Stimulated activated CD4-positive, alpha-beta T cell treated with anti-CD3 and anti-CD28 coated beads, Interleukin-1b, Interleukin-23, amount 100 ng/mL, for 1 hour (primary cell): ENCODE data around the gene FAM120B.
"Not testable (repeated sequence)": the region's sequence is repeated elsewhere in the genome, so short reads cannot be mapped to it uniquely, and the experiment has no call there.

Experiments used
- DNase-seq, 2 donors: peaks; one replicate each; pipeline ENCODE4 v3.0.0-alpha.2; 2020; ENCODE audit warnings: low read depth in 2 of 2

FAM120B gene

GRCh38 chr6:170298688-170299087 is 7.9 kb upstream of the FAM120B start:
- DNase-seq, result no peak

GRCh38 chr6:170301184-170301583 is 5.4 kb upstream of the FAM120B start:
- DNase-seq, result no peak

- DNase-seq, result no peak
Measured at GRCh38 chr6:170305805-170306323, 694 bp upstream of the FAM120B start.

GRCh38 chr6:170307080-170307545 is 555 bp downstream of the FAM120B start:
- no peak for DNase-seq

GRCh38 chr6:170308761-170309160 is 2.2 kb downstream of the FAM120B start:
- no peak for DNase-seq

- no peak for DNase-seq
Measured at GRCh38 chr6:170311696-170312095, 5.1 kb downstream of the FAM120B start.

GRCh38 chr6:170312876-170313275 is 6.3 kb downstream of the FAM120B start:
- DNase-seq, result no peak

- DNase-seq, result no peak
Measured at GRCh38 chr6:170313716-170314295, 7.2 kb downstream of the FAM120B start.

- no peak for DNase-seq
Measured at GRCh38 chr6:170314983-170315382, 8.4 kb downstream of the FAM120B start.

GRCh38 chr6:170316071-170316470 is 9.5 kb downstream of the FAM120B start:
- no peak for DNase-seq

GRCh38 chr6:170317076-170317475 is 10.5 kb downstream of the FAM120B start:
- no peak for DNase-seq

GRCh38 chr6:170317718-170318117 is 11.2 kb downstream of the FAM120B start:
- DNase-seq, result no peak

GRCh38 chr6:170329321-170329720 is 22.8 kb downstream of the FAM120B start:
- DNase-seq, result no peak

GRCh38 chr6:170335199-170335598 is 28.6 kb downstream of the FAM120B start:
- not testable (repeated sequence) for DNase-seq

GRCh38 chr6:170344631-170345576 is 38.3 kb downstream of the FAM120B start:
- no peak for DNase-seq

GRCh38 chr6:170345662-170346061 is 39.1 kb downstream of the FAM120B start:
- DNase-seq, result no peak

- no peak for DNase-seq
Measured at GRCh38 chr6:170346649-170347048, 40.1 kb downstream of the FAM120B start.

- no peak for DNase-seq
Measured at GRCh38 chr6:170347091-170347490, 40.5 kb downstream of the FAM120B start.

- DNase-seq, result no peak
Measured at GRCh38 chr6:170347975-170348374, 41.4 kb downstream of the FAM120B start.

GRCh38 chr6:170351456-170351855 is 44.9 kb downstream of the FAM120B start:
- not testable (repeated sequence) for DNase-seq

- DNase-seq, result not testable (repeated sequence)
Measured at GRCh38 chr6:170355190-170355589, 48.6 kb downstream of the FAM120B start.

GRCh38 chr6:170355661-170356060 is 49.1 kb downstream of the FAM120B start:
- no peak for DNase-seq

GRCh38 chr6:170357812-170358211 is 51.3 kb downstream of the FAM120B start:
- DNase-seq, result no peak
